Measurements from ENCODE around the gene OR2A42.
"Not testable (repeated sequence)": the region's sequence is repeated elsewhere in the genome, so short reads cannot be mapped to it uniquely, and the experiment has no call there.

OR2A42 gene

DNA sequence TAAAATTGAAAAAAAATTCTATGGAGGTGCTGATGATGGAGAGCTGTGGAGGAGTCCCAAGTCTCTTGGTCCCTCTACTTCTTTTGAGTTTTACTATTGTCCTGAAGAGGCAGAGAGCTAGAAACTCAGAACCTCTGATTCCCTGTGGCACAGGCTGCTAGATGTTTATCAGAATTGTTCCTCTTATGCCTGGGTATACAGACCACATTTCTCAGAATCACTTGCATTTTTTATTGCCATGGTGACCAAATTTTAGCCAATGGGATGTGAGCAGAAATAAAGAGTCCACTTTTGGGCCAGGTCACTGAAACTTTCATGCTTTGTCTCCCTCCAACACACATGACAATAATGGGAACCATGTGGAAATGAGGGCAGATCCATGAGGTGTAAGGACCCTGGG is 15.7 kb downstream of the OR2A42 start:
- not testable (repeated sequence) for DNase-seq (ENCODE audit: low read depth)

DNA sequence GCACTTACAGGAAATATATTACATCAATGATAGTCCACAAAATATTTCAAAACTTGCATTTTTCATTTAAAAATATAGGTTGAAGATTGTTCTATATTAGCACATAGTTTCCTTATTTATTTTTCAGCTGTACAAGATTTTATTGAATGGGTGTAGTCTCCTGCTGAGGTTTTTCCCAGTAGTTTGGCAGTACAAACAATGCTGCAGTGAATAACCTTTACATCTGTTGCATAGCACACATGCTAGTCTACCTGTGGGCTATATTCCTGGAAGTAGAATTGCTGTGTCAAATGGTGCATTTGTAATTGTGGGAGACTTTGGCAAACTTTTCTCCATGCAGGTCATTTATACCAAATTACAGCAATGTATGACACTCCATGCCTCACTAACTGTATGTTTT is 18.9 kb downstream of the OR2A42 start:
- not testable (repeated sequence) for DNase-seq (ENCODE audit: low read depth)

DNA sequence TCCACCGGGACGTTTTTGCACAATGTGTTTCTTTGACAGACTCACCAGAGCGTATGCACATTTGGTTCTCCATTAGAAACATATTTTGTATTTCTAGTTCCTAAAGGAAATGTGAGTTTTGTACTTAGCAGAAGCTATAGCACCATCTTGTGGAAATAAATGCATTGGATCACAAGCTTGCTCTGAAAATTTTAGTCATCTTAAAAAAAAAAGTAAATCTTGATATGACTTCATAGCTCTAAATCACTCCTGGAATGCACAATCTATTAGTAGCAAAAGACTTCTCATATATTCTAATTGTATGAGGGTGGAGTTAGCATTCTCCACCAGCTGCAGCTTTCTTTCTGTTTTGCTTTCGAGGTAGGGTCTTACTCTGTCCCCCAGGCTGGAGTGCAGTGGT is 20.3 kb downstream of the OR2A42 start:
- DNase-seq (ENCODE audit: low read depth), result not testable (repeated sequence)

GRCh38 chr7:144218581-144218980 is 20.8 kb downstream of the OR2A42 start:
- not testable (repeated sequence) for DNase-seq (ENCODE audit: low read depth)

DNA sequence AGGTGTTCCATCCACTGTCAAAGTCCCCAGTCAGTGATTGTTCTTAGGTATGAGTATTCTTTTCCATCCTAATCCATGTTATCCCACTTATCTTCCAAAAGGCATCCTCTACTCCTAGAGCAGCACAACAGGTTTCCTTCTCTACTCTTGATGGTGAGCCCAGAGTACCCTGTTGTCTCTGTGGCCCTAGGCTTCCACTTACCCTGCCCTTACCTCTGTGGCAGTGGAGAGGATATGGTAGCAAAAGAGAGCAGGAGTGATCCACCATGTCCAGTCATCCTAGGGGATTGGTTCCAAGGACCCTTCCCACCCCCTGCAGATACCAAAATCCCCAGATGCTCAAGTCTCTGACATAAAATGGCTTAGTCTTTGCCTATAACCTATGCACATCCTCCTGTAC is 22.2 kb downstream of the OR2A42 start:
- DNase-seq (ENCODE audit: low read depth), result not testable (repeated sequence)

- not testable (repeated sequence) for DNase-seq (ENCODE audit: low read depth)
Observed at GRCh38 chr7:144205306-144205705, 34.1 kb downstream of the OR2A42 start.

DNA sequence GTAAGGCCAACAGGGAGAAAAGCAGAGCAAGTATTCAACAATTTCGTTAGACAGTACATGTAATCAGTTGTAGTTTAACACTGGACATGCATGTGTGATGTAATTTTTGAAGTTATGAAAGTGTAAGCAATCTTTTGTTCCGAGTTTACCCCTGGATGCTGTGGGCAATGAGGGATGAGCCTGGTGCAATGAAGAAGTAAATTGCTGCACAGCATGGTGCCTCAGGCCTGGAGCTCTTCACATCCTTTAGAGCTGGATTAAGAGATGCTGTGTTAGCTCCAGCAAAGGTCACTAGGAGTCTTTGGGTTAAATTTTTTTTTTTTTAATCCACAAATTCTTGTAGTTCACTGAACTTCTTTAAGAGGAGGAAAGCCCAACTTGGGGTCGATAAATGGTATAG is 36.3 kb downstream of the OR2A42 start:
- DNase-seq (ENCODE audit: low read depth), result not testable (repeated sequence)

DNA sequence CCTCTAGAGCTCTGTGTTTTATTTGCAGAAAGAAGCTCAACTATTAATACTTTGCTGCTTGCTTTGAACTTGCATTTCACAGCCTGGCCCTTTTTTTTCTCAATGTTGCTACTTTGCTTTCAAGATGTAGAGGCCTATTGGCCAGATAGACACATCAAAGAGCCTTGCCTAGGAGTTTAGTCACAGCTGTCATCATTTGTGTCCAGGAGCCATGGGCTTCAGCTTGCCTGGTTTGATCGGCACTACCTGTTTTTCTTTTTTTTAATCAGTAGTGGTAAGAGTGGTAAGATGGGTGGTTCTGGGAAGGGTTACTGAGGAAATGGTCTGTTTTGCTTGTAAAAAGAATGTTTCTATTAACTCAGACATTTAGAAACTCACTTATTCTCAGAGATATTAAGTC is 37.4 kb downstream of the OR2A42 start:
- not testable (repeated sequence) for DNase-seq (ENCODE audit: low read depth)

GRCh38 chr7:144198934-144199333 is 40.5 kb downstream of the OR2A42 start:
- DNase-seq (ENCODE audit: low read depth), result not testable (repeated sequence)

DNA sequence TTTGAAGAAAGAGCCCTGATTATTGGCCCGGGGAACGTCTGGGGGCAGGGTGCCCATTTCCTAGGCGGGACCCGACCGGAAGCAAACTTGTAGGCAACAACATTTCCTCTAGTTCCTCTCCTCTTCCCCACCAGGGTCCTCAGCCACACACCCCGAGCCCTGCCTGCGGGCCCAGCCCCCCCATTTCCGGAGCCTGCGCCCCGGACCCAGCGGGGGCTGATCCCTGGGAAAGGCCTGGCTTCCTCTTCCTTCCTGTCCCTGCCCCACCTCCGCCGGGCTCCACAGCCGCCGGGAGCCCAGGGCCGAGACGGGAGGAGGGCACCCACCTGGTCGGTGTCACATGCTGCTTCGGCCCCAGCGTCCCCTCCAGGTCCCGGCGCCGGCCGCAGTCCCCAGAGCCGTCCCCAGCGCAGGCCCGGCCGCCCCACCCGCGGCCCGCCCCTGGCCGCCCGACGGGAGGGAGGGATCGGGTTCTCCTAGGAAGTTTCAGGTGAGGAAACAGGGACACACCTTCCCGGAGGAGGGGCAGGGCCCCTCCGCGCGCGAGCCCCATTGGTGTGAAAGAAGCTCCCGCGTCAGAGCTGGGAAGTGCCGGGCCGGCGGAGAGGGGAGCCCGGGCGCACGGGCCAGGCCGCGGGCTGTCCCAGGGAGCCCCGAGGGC is 44.1 kb downstream of the OR2A42 start, which contains the start of gene ARHGEF35:
Gene ARHGEF35 (minus strand): TSS at position 622 of the 661 bp plus-strand sequence. CDS start 7,450 bp downstream, outside the sequence.
- DNase-seq (ENCODE audit: low read depth), result not testable (repeated sequence)

- DNase-seq (ENCODE audit: low read depth), result not testable (repeated sequence)
Observed at GRCh38 chr7:144194453-144194852, 45.0 kb downstream of the OR2A42 start.

DNA sequence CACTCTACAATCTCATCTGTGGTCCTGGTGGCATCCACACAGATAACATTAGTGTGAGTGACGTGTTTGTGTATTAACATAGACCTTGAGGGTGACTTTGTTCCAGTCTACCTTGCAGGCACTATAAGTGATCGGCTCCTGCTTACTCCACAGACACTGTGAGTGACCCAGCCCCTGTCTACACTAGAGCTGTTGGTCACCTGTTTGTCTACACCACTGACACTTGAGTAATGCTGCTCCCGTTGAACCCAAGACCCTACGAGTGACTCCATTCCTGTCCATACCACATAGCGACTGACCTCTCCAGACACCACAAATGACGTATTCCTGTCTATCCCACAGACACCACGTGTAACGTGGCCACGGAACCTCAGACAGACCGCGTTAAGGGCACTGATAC is 45.6 kb downstream of the OR2A42 start:
- DNase-seq (ENCODE audit: low read depth), result not testable (repeated sequence)

GRCh38 chr7:144188578-144189171 is 50.7 kb downstream of the OR2A42 start:
- not testable (repeated sequence) for DNase-seq (ENCODE audit: low read depth)

- DNase-seq (ENCODE audit: low read depth), result not testable (repeated sequence)
Observed at GRCh38 chr7:144187848-144188247, 51.6 kb downstream of the OR2A42 start.

DNA sequence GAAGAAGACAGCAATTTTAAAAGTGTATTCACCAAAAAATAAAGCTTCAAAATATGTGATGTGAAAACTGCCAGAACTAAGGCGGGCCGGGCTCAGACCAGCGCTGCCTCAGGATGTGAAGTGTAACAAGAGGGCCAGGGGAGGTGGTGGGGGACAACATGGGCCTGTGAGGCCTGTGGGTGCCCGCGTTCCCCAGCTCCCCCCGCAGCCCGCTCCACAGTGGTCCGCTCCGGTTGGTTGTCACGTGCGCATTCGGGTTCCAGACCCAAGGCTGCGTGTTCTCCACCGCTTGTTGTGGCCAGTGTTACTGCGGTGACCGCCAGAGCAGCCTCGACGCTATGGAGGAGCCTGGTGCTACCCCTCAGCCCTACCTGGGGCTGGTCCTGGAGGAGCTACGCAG is 56.2 kb downstream of the OR2A42 start, which contains the start of gene CTAGE4:
Gene CTAGE4 (plus strand): TSS at position 301 of the 400 bp plus-strand sequence. CDS start 38 bp downstream, at position 339.
- DNase-seq (ENCODE audit: low read depth), result not testable (repeated sequence)

- not testable (repeated sequence) for DNase-seq (ENCODE audit: low read depth)
Observed at GRCh38 chr7:144179165-144179479, 60.3 kb downstream of the OR2A42 start.

DNA sequence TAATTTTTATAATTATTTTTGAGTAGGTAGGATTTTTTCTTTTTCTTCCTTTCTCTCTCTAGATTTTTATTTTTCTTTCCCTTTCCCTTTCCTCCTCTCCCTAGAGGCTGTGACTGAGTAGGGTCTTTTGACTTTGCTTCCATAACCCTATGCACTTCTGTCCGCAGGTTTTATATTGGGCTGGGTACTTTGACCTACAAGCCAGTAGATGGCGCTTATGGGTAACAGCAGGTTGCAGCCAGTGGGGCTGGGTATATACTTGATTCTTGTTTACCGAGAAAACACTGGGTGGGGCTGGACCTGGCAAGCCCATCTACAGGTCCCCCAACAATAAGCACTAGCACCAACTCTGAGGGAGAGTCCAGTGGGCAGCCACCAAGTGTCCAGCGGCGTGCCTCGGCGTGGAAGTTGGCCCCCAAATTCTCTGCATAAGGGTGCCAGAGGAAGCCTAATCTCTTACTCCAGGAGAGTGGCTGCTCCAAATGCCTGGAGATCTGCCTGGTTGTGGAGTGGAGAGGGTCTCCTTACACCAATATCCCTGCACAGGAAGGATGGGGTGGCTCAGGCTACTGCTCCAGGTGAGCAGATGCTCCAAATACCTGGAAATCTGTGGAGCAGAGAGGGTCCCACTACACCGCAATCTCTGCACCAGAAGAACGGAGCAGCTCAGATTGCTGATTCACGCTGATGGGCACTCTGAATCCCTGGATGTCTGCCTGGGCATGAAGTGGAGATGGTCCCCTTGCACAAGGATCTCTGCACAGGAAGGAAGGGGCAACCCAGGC is 60.8 kb downstream of the OR2A42 start:
- not testable (repeated sequence) for DNase-seq (ENCODE audit: low read depth)

Measured in activated gamma-delta T cell treated with anti-CD3 and anti-CD28 coated beads, Interleukin-2, amount 50 U/mL, for 16 hours (primary cell).